Right lobe of liver (tissue), 4 donors: Measurements from ENCODE around the gene GCSAM.

Source experiments
- POLR2A ChIP-seq: fragments of 450-650 bp; IDR thresholded peaks from one replicate; pipeline ENCODE4 v1.6.1; 2017; ENCODE audit warnings: antibody characterized with exemption, mild to moderate bottlenecking
- TF ChIP-seq, protein P1 (sequence below), 4 donors: fragments of 200-600 bp in 3 of 4; fragments of 450-650 bp in 1 of 4; IDR thresholded peaks; one replicate each; pipeline versions ENCODE4 v1.5.1 to v1.8.0; 2016 to 2022; ENCODE audit warnings: antibody characterized with exemption in 4 of 4, mild to moderate bottlenecking in 2 of 4
- donor health status: DM: no; HTN: no; CAD: no.
- donor health status: DM: no; HTN: no; CAD: no.
- donor health status: DM: no; HTN: yes; CAD: no.

DNA sequence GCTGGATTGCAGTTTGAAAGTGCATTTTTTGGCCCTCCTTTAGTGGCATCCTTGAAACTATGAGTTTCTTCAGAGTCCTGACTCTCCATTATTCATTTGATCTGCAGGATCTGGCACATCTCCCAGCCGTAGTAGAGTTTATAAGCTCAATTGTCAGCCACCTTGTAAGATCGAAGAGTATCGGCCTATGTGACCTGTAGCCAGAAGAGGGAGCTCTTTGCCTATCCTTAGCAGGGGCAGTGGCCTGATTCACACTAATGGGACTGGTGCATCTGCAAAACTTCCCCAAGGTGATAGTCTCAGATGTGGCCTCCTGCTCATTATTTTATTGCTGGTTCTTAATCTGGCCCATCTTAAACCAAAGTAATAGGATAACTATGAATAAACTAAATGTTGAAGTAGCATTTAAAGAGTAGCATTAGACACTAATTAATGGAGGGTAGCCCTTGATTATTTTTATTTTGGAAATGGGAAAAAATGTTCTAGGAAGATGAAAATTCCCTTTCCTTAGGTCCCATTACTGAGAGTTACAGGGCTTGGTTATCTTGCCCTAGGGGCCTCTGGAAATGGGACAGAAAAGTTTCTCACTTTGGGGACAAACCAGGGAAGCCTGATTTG lies 21.2 kb downstream of the GCSAM start:
- TF ChIP-seq, protein P1, sequence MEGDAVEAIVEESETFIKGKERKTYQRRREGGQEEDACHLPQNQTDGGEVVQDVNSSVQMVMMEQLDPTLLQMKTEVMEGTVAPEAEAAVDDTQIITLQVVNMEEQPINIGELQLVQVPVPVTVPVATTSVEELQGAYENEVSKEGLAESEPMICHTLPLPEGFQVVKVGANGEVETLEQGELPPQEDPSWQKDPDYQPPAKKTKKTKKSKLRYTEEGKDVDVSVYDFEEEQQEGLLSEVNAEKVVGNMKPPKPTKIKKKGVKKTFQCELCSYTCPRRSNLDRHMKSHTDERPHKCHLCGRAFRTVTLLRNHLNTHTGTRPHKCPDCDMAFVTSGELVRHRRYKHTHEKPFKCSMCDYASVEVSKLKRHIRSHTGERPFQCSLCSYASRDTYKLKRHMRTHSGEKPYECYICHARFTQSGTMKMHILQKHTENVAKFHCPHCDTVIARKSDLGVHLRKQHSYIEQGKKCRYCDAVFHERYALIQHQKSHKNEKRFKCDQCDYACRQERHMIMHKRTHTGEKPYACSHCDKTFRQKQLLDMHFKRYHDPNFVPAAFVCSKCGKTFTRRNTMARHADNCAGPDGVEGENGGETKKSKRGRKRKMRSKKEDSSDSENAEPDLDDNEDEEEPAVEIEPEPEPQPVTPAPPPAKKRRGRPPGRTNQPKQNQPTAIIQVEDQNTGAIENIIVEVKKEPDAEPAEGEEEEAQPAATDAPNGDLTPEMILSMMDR (IDR thresholded peaks at IDR 0.05), result peak; percentile 51 to 75 (median 64)
- TF ChIP-seq POLR2A, result no peak
